ENCODE data around the gene COMMD2.

DNA sequence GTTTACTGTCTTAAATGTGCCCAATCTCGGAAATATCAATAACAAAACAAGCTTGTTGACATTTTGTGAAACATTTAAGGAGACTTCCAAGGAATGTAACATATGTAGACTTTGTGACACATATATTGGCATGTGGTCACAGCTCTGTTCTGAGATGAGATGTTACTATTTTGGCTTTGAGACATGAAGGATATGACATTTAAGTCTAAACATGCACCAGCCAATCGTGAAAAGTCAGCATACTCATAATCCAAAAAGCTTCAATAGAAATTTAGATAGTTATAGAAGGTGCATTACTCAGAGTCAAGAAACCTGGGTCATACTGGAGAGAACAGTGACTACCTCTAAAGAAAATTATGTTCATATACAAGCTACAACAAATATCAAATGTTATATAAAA is 13.4 kb downstream of the COMMD2 start:
- no peak for TF ChIP-seq EZH2 (optimal IDR thresholded peaks at IDR 0.05; ENCODE audit: low read depth, low read length)
- TF ChIP-seq, protein P1, sequence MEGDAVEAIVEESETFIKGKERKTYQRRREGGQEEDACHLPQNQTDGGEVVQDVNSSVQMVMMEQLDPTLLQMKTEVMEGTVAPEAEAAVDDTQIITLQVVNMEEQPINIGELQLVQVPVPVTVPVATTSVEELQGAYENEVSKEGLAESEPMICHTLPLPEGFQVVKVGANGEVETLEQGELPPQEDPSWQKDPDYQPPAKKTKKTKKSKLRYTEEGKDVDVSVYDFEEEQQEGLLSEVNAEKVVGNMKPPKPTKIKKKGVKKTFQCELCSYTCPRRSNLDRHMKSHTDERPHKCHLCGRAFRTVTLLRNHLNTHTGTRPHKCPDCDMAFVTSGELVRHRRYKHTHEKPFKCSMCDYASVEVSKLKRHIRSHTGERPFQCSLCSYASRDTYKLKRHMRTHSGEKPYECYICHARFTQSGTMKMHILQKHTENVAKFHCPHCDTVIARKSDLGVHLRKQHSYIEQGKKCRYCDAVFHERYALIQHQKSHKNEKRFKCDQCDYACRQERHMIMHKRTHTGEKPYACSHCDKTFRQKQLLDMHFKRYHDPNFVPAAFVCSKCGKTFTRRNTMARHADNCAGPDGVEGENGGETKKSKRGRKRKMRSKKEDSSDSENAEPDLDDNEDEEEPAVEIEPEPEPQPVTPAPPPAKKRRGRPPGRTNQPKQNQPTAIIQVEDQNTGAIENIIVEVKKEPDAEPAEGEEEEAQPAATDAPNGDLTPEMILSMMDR (IDR thresholded peaks at IDR 0.05; ENCODE audit: low read length): no peak

Measured in MM.1S (cell line).